MCF 10A (cell line): ENCODE results near the gene CNTNAP4. TPM values are rescaled to one million over a fixed set of nuclear protein-coding genes. Genes with fewer than 3 reads are reported as not detected.

Experiments
- Bru-seq: library from RNA; stranded (reverse); fragments of 400-500 nt; gene quantifications from one replicate; lab custom pipeline; 2021; lab: Mats Ljungman, UMichigan
- BruChase-seq, 2 experiments: library from RNA; stranded (reverse); fragments of 400-500 nt; gene quantifications; one replicate each; lab custom pipeline; 2021; lab: Mats Ljungman, UMichigan
- BruUV-seq: library from RNA; stranded (reverse); fragments of 400-500 nt; replicated peaks from 2 replicates; lab custom pipeline; 2021; lab: Mats Ljungman, UMichigan
- CTCF ChIA-PET: fragments of 300-600 bp; sonication (Branson Sonifier 250); formaldehyde crosslinking; extraction: SDS; loops from one replicate; lab custom pipeline; 2021; ENCODE audit warnings: antibody characterized with exemption, inconsistent platforms; lab: Yijun Ruan, JAX
- POLR2A ChIA-PET: fragments of 300-600, 350-650 bp; sonication (Branson Sonifier 250); formaldehyde crosslinking; extraction: SDS; loops from one replicate; lab custom pipeline; 2020; ENCODE audit warnings: antibody characterized with exemption, inconsistent platforms; lab: Yijun Ruan, JAX
- DNase-seq: peaks from one replicate; pipeline ENCODE4 v3.0.0-alpha.2; 2018; ENCODE audit not compliant: unreplicated experiment
- H3K27ac Mint-ChIP-seq: one replicate; pipeline ENCODE4 v1.8.0; 2022; ENCODE audit warnings: mild to moderate bottlenecking, low read depth, mixed read lengths; ENCODE audit not compliant: unreplicated experiment
- H3K27me3 Mint-ChIP-seq: one replicate; pipeline ENCODE4 v1.8.0; 2022; ENCODE audit warnings: mixed read lengths; ENCODE audit not compliant: insufficient read depth, unreplicated experiment
- H3K36me3 Mint-ChIP-seq: one replicate; pipeline ENCODE4 v1.8.0; 2022; ENCODE audit warnings: mild to moderate bottlenecking, moderate library complexity, mixed read lengths; ENCODE audit not compliant: insufficient read depth, unreplicated experiment
- H3K4me1 Mint-ChIP-seq: one replicate; pipeline ENCODE4 v1.8.0; 2022; ENCODE audit warnings: mixed read lengths; ENCODE audit not compliant: insufficient read depth, unreplicated experiment
- H3K4me3 Mint-ChIP-seq: one replicate; pipeline ENCODE4 v1.8.0; 2022; ENCODE audit warnings: mild to moderate bottlenecking, moderate library complexity, mixed read lengths; ENCODE audit not compliant: unreplicated experiment
- H3K9me3 Mint-ChIP-seq: one replicate; pipeline ENCODE4 v1.8.0; 2022; ENCODE audit warnings: mixed read lengths; ENCODE audit not compliant: unreplicated experiment
- CTCF ChIP-seq: fragments of 200-600 bp; IDR thresholded peaks from one replicate; pipeline ENCODE4 v1.8.0; 2022; ENCODE audit warnings: antibody characterized with exemption, mild to moderate bottlenecking; ENCODE audit not compliant: unreplicated experiment
- intact Hi-C: fragments of 100-400 bp; cut with micrococcal nuclease; formaldehyde crosslinking; loops from 2 replicates; pipeline ENCODE4 v1.14.1; 2022
- long read RNA-seq: library from polyadenylated mRNA; stranded (forward); transcript quantifications from one replicate; pipeline ENCODE4 v2.0.0, GENCODE V29; 2022
- total RNA-seq: library from RNA; stranded (reverse); gene quantifications from 2 replicates; pipeline ENCODE4 v1.2.3, GENCODE V29; 2022

Gene CNTNAP4
- total RNA-seq, result not detected in 2 replicates
- percentile 8 among the genes with signal in this experiment for Bru-seq, nascent RNA
- BruChase-seq, experiment 1, labeled RNA remaining after a 6-hour chase, result percentile 2 among the genes with signal in this experiment
- percentile 6 among the genes with signal in this experiment for BruChase-seq, experiment 2, labeled RNA remaining after a 2-hour chase
- long read RNA-seq, result 0 reads

GRCh38 chr16:76276745-76277438 is at the start of gene CNTNAP4:
Gene CNTNAP4, plus strand, starts transcription at chr16:76277401. Its CDS starts 262 bp downstream, at chr16:76277663.
- Mint-ChIP-seq H3K27me3 (peaks cover 15% of the 10 kb centered on the region), H3K27ac (no peak within 1 kb of the TSS), H3K36me3 (no peaks in the 10 kb centered on the region), H3K4me3 (peak within 1 kb of the TSS; percentile 28), H3K4me1 (peaks cover 9% of the 10 kb centered on the region), H3K9me3 (peaks cover 1% of the 10 kb centered on the region)
- no peak for TF ChIP-seq CTCF
- intact Hi-C loops, result loop anchor here (5.0 kb wide), 1 partner anchor 605 kb away; no protein-coding TSS in a partner anchor
- POLR2A ChIA-PET, result no interaction called here
- no TSS peak for BruUV-seq
- CTCF ChIA-PET, result interaction anchor here (0.5 to 8.5 kb wide), 8 partner anchors 20 to 893 kb away, joined by 3 to 86 read pairs (median 10); no protein-coding TSS in a partner anchor
- no peak for DNase-seq

GRCh38 chr16:76228546-76229146 is 48.6 kb upstream of the CNTNAP4 start:
- no peak overlapping the region for H3K27ac Mint-ChIP-seq
- intact Hi-C loops, result no loop called here
- ChIA-PET CTCF (interaction anchor here (0.6 kb wide), 1 partner anchor 427 kb away, joined by 3 read pairs; no protein-coding TSS in a partner anchor), POLR2A (no interaction called here)
- no peak overlapping the region for H3K4me3 Mint-ChIP-seq
- no peaks in the 10 kb centered on the region for H3K4me1 Mint-ChIP-seq
- no peak for TF ChIP-seq CTCF
- no peak for DNase-seq
- BruUV-seq, result no TSS peak
- H3K27me3 Mint-ChIP-seq, result no peaks in the 10 kb centered on the region
- no peaks in the 10 kb centered on the region for H3K36me3 Mint-ChIP-seq
- peaks cover 7% of the 10 kb centered on the region for H3K9me3 Mint-ChIP-seq

DNA sequence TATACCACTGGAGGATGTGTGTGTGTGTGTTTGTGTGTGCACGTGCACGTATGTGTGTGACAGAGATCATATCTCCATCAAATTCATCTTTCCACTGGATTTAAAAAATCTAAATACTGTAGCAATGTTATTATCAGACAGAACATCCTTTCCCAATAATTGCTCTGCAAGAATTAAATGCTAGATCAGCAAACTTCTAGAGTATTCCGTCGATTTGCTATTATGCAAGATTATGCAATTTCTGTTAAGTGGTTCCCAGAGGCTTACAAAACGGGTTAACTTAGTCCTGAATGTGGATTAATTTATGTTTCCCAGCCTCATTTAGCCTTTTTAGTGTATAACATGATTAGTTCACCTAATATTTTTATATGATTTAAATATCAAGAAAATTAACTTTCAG is 44.5 kb upstream of the CNTNAP4 start:
- no TSS peak for BruUV-seq
- POLR2A ChIA-PET, result interaction anchor here (0.7 kb wide), 1 partner anchor 34 kb away, joined by 4 read pairs; no protein-coding TSS in a partner anchor
- TF ChIP-seq CTCF, result no peak
- H3K4me3 Mint-ChIP-seq, result no peak overlapping the region
- H3K9me3 Mint-ChIP-seq, result peaks cover 7% of the 10 kb centered on the region
- intact Hi-C loops, result no loop called here
- CTCF ChIA-PET, result no interaction called here
- no peak overlapping the region for H3K27ac Mint-ChIP-seq
- H3K27me3 Mint-ChIP-seq, result no peaks in the 10 kb centered on the region
- no peaks in the 10 kb centered on the region for H3K36me3 Mint-ChIP-seq
- no peaks in the 10 kb centered on the region for H3K4me1 Mint-ChIP-seq
- no peak for DNase-seq

- no TSS peak for BruUV-seq
- ChIA-PET CTCF (interaction anchor here (1.0 kb wide), 1 partner anchor 935 kb away, joined by 3 read pairs; no protein-coding TSS in a partner anchor), POLR2A (no interaction called here)
- Mint-ChIP-seq H3K9me3 (no peaks in the 10 kb centered on the region), H3K36me3 (no peaks in the 10 kb centered on the region), H3K27ac (no peak overlapping the region), H3K27me3 (no peaks in the 10 kb centered on the region), H3K4me3 (no peak overlapping the region), H3K4me1 (no peaks in the 10 kb centered on the region)
- no peak for DNase-seq
- intact Hi-C loops, result no loop called here
- TF ChIP-seq CTCF, result no peak
Measured at GRCh38 chr16:76235025-76235424, 42.2 kb upstream of the CNTNAP4 start.
